Endothelial cell of umbilical vein (primary cell): ENCODE results near the gene AATF.

ENCODE experiments used
- EZH2 ChIP-seq: IDR thresholded peaks from 2 replicates; pipeline ENCODE4 v1.6.1; 2012; ENCODE audit warnings: borderline replicate concordance, low read depth, mild to moderate bottlenecking, moderate library complexity, low read length, inconsistent platforms; ENCODE audit not compliant: severe bottlenecking
- MYC ChIP-seq: IDR thresholded peaks from one replicate; pipeline ENCODE4 v1.6.1; 2011; ENCODE audit warnings: mild to moderate bottlenecking, low read depth, low read length
- POLR2A ChIP-seq: IDR thresholded peaks from 2 replicates; pipeline ENCODE4 v1.6.1; 2012; ENCODE audit warnings: low read depth, mild to moderate bottlenecking, control low read depth, low read length
- POLR2AphosphoS5 ChIP-seq: IDR thresholded peaks from 2 replicates; pipeline ENCODE4 v1.6.1; 2012; ENCODE audit warnings: low read depth, mild to moderate bottlenecking, control low read depth, low read length, moderate library complexity; ENCODE audit not compliant: insufficient read depth
- TF ChIP-seq, protein P1 (sequence below), 2 donors: IDR thresholded peaks; 1 replicate in 1 of 2; 2 replicates in 1 of 2; pipeline ENCODE4 v1.5.1; 2011; ENCODE audit warnings: low read length in 2 of 2, mild to moderate bottlenecking in 2 of 2, moderate library complexity in 2 of 2, control low read depth in 1 of 2, inconsistent platforms in 1 of 2, low read depth in 1 of 2; ENCODE audit not compliant: insufficient read depth in 1 of 2; ENCODE audit errors: extremely low read depth in 1 of 2

DNA sequence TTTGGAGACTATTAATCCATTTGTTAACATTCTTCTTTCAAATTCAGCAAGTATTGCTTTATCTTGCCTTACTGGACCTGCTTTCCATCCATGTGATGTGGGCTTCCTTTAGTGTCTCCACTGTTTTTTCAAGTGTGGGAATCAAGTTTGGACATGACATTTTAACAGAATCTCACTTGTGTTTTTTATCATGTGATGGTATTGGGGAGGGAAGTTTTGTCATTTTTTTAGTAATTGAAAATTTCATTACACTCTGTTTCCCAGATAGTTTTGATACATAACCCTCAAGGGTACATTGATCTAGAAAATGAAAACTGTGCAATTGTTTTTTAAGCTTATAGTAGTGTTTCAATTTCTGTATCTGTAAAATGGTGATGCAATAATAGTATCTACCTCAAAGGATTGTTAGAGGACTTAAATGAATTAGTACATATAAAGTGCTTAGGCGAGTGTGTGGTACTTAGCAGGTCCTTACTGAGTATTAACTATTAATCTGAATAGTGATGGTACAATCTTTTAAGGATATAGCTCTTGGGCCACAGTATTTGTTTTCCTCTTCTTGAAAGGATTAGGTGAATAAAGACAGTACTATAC is 27.3 kb downstream of the AATF start:
- TF ChIP-seq MYC, result no peak
- TF ChIP-seq POLR2A, result no peak
- no peak for TF ChIP-seq POLR2AphosphoS5
- TF ChIP-seq, protein P1, sequence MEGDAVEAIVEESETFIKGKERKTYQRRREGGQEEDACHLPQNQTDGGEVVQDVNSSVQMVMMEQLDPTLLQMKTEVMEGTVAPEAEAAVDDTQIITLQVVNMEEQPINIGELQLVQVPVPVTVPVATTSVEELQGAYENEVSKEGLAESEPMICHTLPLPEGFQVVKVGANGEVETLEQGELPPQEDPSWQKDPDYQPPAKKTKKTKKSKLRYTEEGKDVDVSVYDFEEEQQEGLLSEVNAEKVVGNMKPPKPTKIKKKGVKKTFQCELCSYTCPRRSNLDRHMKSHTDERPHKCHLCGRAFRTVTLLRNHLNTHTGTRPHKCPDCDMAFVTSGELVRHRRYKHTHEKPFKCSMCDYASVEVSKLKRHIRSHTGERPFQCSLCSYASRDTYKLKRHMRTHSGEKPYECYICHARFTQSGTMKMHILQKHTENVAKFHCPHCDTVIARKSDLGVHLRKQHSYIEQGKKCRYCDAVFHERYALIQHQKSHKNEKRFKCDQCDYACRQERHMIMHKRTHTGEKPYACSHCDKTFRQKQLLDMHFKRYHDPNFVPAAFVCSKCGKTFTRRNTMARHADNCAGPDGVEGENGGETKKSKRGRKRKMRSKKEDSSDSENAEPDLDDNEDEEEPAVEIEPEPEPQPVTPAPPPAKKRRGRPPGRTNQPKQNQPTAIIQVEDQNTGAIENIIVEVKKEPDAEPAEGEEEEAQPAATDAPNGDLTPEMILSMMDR (IDR thresholded peaks at IDR 0.05; ENCODE audit: extremely low read depth in 1 of 2, insufficient read depth in 1 of 2, low read depth in 1 of 2, low read length in 2 of 2), result no peak
- TF ChIP-seq EZH2, result no peak
